GM19193 (cell line): Measurements from ENCODE around the gene SCN4A.

Experiments used
- POLR2A ChIP-seq: IDR thresholded peaks from 4 replicates; pipeline ENCODE4 v1.6.1; 2011; ENCODE audit not compliant: insufficient read depth, insufficient read length; ENCODE audit errors: extremely low read depth

SCN4A gene

GRCh38 chr17:63991611-63992010 lies 18.9 kb upstream of the SCN4A start:
- no peak for TF ChIP-seq POLR2A

DNA sequence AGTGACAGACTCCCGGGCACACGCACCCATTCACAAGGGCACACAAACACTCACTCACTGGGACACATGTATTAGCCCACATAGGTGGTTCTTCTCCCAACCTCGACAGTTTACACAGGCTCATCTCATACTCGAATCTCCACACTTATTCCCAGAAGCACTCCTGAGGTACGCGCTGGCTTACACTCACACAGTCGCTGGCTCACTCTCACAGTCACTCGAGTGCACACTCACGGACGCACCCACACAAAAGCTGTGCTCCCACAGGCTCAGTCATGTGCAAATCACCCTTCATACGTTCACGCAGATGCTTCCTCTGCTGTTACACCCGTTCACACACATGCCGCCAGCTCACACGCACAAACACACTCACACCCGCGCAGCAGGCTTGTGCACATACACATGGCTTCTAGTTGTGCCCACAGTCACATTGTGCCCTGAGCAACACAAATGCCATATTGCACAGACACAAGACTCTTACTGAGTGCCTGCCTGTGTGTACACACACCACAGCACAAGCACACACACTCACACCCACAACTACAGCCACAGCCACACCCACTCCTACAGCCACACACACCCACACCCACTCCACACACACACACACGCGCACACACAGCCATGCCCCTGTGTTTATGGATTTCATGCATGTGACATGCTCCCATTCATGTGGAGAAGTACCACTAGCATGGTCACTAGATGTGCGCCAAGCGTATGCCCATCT lies 17.1 kb upstream of the SCN4A start:
- TF ChIP-seq POLR2A: no peak

- no peak for TF ChIP-seq POLR2A
Observed at GRCh38 chr17:63988741-63989621, 16.3 kb upstream of the SCN4A start.

DNA sequence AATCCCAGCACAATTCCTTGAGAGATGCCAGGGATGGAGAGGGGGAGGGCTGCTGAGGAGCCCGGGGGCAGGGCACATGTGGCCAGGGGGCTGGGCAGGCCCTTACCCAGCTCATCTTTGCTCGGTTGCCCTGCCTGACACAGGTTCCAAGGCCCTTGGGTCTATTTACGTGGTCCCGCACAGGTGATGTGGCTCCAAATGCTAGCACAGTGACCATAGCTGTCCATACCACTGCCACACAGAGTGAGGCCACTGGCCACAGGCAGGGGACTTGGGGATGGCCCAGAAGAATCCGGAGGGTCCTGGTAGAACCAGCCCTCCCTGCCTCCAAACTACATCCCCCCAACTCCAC lies 15.4 kb upstream of the SCN4A start:
- no peak for TF ChIP-seq POLR2A

GRCh38 chr17:63987221-63988126 lies 14.8 kb upstream of the SCN4A start:
- no peak for TF ChIP-seq POLR2A

DNA sequence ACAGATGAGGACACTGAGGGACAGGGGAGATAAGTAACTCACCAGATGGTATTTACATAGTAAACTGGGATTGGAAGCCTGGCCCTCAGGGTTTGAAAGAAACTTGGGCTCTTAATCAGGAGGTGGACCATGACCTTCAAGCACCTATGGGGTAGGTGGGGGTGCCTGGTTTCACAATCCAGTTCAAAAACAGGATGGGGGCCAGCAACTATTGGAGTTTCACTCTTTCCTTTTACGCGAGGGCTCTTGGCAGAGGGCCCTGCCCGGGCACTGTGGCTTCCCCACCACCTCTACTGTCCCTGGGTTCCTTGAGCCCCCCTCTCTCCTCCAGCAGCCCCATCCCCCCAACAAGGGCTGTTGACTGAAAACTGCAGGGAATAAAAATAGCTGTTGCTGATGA lies 14.1 kb upstream of the SCN4A start:
- no peak for TF ChIP-seq POLR2A

GRCh38 chr17:63985387-63986140 lies 12.8 kb upstream of the SCN4A start:
- no peak for TF ChIP-seq POLR2A

DNA sequence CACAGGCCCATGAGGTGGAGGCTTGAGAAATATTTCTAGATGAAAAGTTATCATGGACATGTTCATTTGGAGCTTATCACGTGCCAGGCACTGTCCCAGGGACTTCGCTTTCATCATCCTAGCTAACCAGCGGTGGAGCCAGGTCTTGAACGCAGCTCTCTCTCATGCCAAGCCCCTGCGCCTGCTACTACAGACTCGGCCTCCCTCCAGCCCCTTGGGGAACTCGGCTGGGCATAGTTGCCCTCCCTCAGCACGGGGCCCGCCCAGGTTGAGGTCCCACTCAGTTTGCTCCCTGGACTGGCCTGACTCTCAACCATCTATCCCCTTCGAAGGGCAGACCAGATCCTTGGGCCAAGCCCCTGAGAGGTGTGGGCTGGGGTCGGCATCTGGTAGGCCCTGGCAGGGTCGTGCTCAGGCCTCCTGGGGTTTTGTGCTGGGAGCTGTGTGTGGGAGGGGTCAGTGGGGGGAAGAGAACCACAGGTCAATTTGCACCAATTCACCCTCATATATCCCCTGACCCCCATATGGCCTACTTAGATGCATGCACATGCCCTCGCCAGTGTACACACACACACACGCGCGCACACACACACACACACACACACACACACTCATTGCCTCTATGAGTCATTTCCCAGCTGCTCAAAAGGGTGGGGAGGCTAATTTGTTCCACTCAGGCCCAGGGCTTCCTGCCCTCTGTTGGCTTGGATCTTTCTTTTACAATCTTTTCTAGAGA lies 12.1 kb upstream of the SCN4A start:
- no peak for TF ChIP-seq POLR2A

- TF ChIP-seq POLR2A: no peak
Observed at GRCh38 chr17:63984236-63984635, 11.5 kb upstream of the SCN4A start.

DNA sequence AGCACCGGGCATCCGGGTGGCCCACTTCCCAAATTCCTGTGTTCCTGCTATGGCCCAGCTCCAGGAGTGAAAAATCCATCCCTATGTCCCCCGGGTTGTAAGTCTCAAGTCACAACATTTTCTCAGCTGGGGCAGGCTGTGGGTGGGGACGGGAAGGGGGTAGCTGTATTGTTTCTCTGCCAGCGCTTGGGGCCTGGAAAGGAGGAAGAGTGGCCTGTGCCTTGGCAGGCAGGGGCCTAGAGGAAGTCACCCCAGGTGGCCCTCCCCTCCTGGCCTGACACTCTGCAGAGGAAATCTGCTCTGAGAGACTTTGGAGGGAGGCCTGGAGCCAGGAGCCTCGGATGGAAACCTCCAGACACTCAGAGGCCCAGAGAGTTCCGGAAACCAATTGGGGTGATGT lies 10.6 kb upstream of the SCN4A start:
- no peak for TF ChIP-seq POLR2A

DNA sequence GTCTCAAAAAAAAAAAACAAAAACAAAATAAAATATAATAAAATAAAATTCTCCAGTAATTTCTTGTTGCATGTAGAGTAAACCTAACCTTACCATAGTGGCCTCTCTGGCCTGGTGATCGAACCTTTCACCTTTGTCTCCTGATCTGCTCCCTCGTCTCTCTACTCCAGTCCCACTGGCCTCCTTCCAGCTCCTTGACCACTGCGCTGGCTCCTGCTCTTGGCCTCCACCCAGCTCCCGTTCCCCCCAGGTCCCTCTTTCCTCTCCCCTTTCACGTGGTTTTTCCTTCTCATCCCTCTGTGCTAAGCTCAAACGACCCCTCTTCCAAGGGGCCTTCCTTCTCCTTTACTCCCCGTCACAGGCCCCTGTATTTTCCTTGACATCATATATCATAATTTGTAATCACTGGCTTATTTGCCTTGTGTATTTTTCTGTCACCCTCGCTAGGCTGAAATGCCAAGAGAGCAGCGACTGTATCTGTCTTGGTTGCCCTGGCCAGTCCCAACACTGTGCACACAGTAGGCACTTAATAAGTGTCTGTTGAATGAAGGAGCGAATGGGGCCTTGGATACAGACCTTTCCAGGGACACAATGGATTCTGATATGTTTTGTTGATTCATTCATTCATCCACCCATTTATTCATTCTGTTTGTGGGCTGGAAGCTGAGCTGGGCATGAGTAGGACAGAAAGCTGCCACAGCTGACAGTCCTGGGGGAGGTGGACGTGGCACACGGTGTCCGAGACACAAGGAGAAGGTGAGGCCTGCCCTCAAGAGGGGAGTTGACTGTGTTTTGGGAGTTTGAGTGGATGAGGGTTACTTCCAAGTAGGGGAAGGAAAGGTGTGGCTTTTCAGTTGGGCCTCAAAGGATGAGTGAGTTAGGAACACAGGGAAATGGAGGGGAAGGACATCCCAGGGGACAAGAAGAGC lies 5.8 kb upstream of the SCN4A start:
- TF ChIP-seq POLR2A: no peak

- no peak for TF ChIP-seq POLR2A
Observed at GRCh38 chr17:63976702-63977101, 4.0 kb upstream of the SCN4A start.
